Stimulated activated CD4-positive, alpha-beta T cell treated with anti-CD3 and anti-CD28 coated beads, Interleukin-4, amount 100 ng/mL, for 48 hours (primary cell): ENCODE measurements around the gene ARL16.
A peak's percentile ranks its signal among the peaks of the same experiment; 100 is the strongest.

Source experiments
- DNase-seq, 2 donors: peaks; one replicate each; pipeline ENCODE4 v3.0.0-alpha.2; 2020; ENCODE audit warnings: low read depth in 2 of 2

The ARL16 gene

GRCh38 chr17:81712468-81713003 is 28.9 kb upstream of the ARL16 start:
- no peak for DNase-seq

- peak; percentile 75 to 83 for DNase-seq
Measured at GRCh38 chr17:81711814-81712467, 28.3 kb upstream of the ARL16 start, which contains the start of gene SLC25A10. Gene SLC25A10, plus strand, starts transcription at chr17:81712284. Its CDS starts 143 bp downstream, at chr17:81712427.

- DNase-seq = no peak
Measured at GRCh38 chr17:81710514-81711308, 27.1 kb upstream of the ARL16 start.

GRCh38 chr17:81708739-81709185 is 25.2 kb upstream of the ARL16 start:
- DNase-seq = no peak

- DNase-seq = no peak
Measured at GRCh38 chr17:81707725-81708646, 24.4 kb upstream of the ARL16 start.

- DNase-seq = no peak
Measured at GRCh38 chr17:81706757-81707624, 23.4 kb upstream of the ARL16 start.

GRCh38 chr17:81706232-81706611 is 22.6 kb upstream of the ARL16 start:
- no peak for DNase-seq

- DNase-seq = no peak
Measured at GRCh38 chr17:81705518-81706231, 22.1 kb upstream of the ARL16 start.

- DNase-seq = no peak
Measured at GRCh38 chr17:81703747-81704654, 20.4 kb upstream of the ARL16 start.

- DNase-seq = peak; percentile 82 to 90
Measured at GRCh38 chr17:81702934-81703746, 19.5 kb upstream of the ARL16 start, which contains the start of gene MRPL12. Gene MRPL12, plus strand, starts transcription at chr17:81703367. Its CDS starts 135 bp downstream, at chr17:81703502.

- no peak for DNase-seq
Measured at GRCh38 chr17:81701288-81702071, 17.9 kb upstream of the ARL16 start.

- DNase-seq = no peak
Measured at GRCh38 chr17:81700353-81701287, 17.0 kb upstream of the ARL16 start.

GRCh38 chr17:81697261-81698044 is 13.9 kb upstream of the ARL16 start:
- DNase-seq = no peak

GRCh38 chr17:81696218-81696941 is 12.8 kb upstream of the ARL16 start:
- DNase-seq = no peak

- DNase-seq = no peak
Measured at GRCh38 chr17:81695801-81696200, 12.2 kb upstream of the ARL16 start.
